PC-3 (cell line): ENCODE data around the gene FAM168A. TPM values are rescaled to one million over a fixed set of nuclear protein-coding genes. Genes with fewer than 3 reads are reported as not detected.

ENCODE experiments used
- ATAC-seq: fragments of 200-7000 bp; cut with Tn5 transposase; 2 replicates; pipeline ENCODE4 v1.9.1; 2020; ENCODE audit warnings: mild to moderate bottlenecking, moderate library complexity
- BruUV-seq: library from RNA; stranded (reverse); fragments of 400-500 nt; replicated peaks from 2 replicates; lab custom pipeline; 2021; lab: Mats Ljungman, UMichigan
- CTCF ChIA-PET: fragments of 300-600 bp; sonication (Branson Sonifier 250); formaldehyde crosslinking; loops from one replicate; lab custom pipeline; 2022; ENCODE audit warnings: antibody characterized with exemption; lab: Charles Lee
- POLR2A ChIA-PET: fragments of 300-600 bp; sonication (Branson Sonifier 250); formaldehyde crosslinking; loops from one replicate; lab custom pipeline; 2022; ENCODE audit warnings: antibody characterized with exemption; ENCODE audit not compliant: unreplicated experiment; lab: Charles Lee
- DNase-seq: peaks from one replicate; pipeline ENCODE4 v3.0.0-alpha.2; 2015
- H2AFZ ChIP-seq: fragments of 300-600 bp; sonication (generic); 2 replicates; pipeline ENCODE4 v1.6.0; 2016; ENCODE audit warnings: antibody characterized with exemption, low read length
- H3F3A ChIP-seq: fragments of 300-600 bp; sonication (generic); one replicate; pipeline ENCODE4 v1.6.0; 2017; ENCODE audit warnings: antibody characterized with exemption, low read length, control low read depth, mild to moderate bottlenecking; ENCODE audit not compliant: unreplicated experiment
- H3K27ac ChIP-seq: fragments of 300-600 bp; sonication (generic); 2 replicates; pipeline ENCODE4 v1.5.1; 2016; ENCODE audit warnings: mild to moderate bottlenecking, low read length
- H3K27me3 ChIP-seq: fragments of 300-600 bp; sonication (generic); 2 replicates; pipeline ENCODE4 v1.6.1; 2016; ENCODE audit warnings: low read length, mixed read lengths
- H3K36me3 ChIP-seq: fragments of 300-600 bp; sonication (generic); 2 replicates; pipeline ENCODE4 v1.6.1; 2016; ENCODE audit warnings: low read depth, mixed run types, low read length, mixed read lengths
- H3K4me1 ChIP-seq: fragments of 300-600 bp; sonication (generic); 2 replicates; pipeline ENCODE4 v1.5.1; 2016; ENCODE audit warnings: low read length; ENCODE audit not compliant: insufficient read depth
- H3K4me2 ChIP-seq: fragments of 300-600 bp; sonication (generic); 2 replicates; pipeline ENCODE4 v1.6.0; 2016; ENCODE audit warnings: low read length
- H3K4me3 ChIP-seq: fragments of 300-600 bp; sonication (generic); 2 replicates; pipeline ENCODE4 v1.5.1; 2016; ENCODE audit warnings: mild to moderate bottlenecking, low read length, mixed read lengths
- H3K79me2 ChIP-seq: fragments of 300-600 bp; sonication (generic); 2 replicates; pipeline ENCODE4 v1.6.1; 2017; ENCODE audit warnings: low read length, mixed read lengths
- H3K9ac ChIP-seq: fragments of 300-600 bp; sonication (generic); 2 replicates; pipeline ENCODE4 v1.6.0; 2016; ENCODE audit warnings: mild to moderate bottlenecking, low read length
- H3K9me2 ChIP-seq: fragments of 300-600 bp; sonication (generic); replicated peaks from 2 replicates; pipeline ENCODE4 v1.6.1; 2016; ENCODE audit warnings: mixed run types, low read length, mixed read lengths
- H3K9me3 ChIP-seq: fragments of 300-600 bp; sonication (generic); 2 replicates; pipeline ENCODE4 v1.6.1; 2016; ENCODE audit warnings: low read length, mixed read lengths
- H4K20me1 ChIP-seq: fragments of 300-600 bp; sonication (generic); 2 replicates; pipeline ENCODE4 v1.6.1; 2016; ENCODE audit warnings: low read length, mixed read lengths
- CTCF ChIP-seq: fragments of 300-600 bp; sonication (generic); conservative IDR thresholded peaks from 2 replicates; pipeline ENCODE4 v1.5.1; 2017; ENCODE audit warnings: antibody characterized with exemption, low read depth, mild to moderate bottlenecking, low read length
- EZH2 ChIP-seq: fragments of 300-600 bp; sonication (generic); IDR thresholded peaks from one replicate; pipeline ENCODE4 v1.6.1; 2017; ENCODE audit warnings: antibody characterized with exemption, mild to moderate bottlenecking, low read length; ENCODE audit not compliant: unreplicated experiment
- EZH2phosphoT487 ChIP-seq: fragments of 300-600 bp; sonication (generic); IDR thresholded peaks from 2 replicates; pipeline ENCODE4 v1.6.1; 2018; ENCODE audit warnings: mild to moderate bottlenecking, antibody characterized with exemption, low read length, borderline replicate concordance
- intact Hi-C: fragments of 100-400 bp; cut with micrococcal nuclease; formaldehyde crosslinking; loops from 2 replicates; pipeline ENCODE4 v1.9.0; 2023
- total RNA-seq: library from RNA; depleted of rRNA; stranded (reverse); fragments of >200 nt; gene quantifications from 2 replicates; pipeline ENCODE4 v1.2.3, GENCODE V29; 2014

Gene FAM168A
- total RNA-seq, 1 experiment from 2014 or later: 24.5 TPM

- no peak overlapping the region for H3K9ac ChIP-seq
- no peak overlapping the region for H3K27ac ChIP-seq
- no peaks in the 10 kb centered on the region for H3K4me1 ChIP-seq
- ChIA-PET CTCF (no interaction called here), POLR2A (no interaction called here)
- H2AFZ ChIP-seq: no peak overlapping the region
- no peak overlapping the region for H3K4me2 ChIP-seq
- H3K36me3 ChIP-seq: no peaks in the 10 kb centered on the region
- no peak for DNase-seq
- H3K4me3 ChIP-seq: no peak overlapping the region
- TF ChIP-seq CTCF (no peak), EZH2phosphoT487 (no peak), EZH2 (no peak)
- no peaks in the 10 kb centered on the region for H3K79me2 ChIP-seq
- no peaks in the 10 kb centered on the region for H4K20me1 ChIP-seq
- no peaks in the 10 kb centered on the region for H3F3A ChIP-seq
- H3K27me3 ChIP-seq: no peaks in the 10 kb centered on the region
- ATAC-seq: no peak
- intact Hi-C loops: no loop called here
- H3K9me3 ChIP-seq: no peaks in the 10 kb centered on the region
- no peaks in the 10 kb centered on the region for H3K9me2 ChIP-seq
- no TSS peak for BruUV-seq
Observed at GRCh38 chr11:73358071-73358470, 239.8 kb downstream of the FAM168A start.

GRCh38 chr11:73356979-73357860 is 240.7 kb downstream of the FAM168A start:
- H3K27me3 ChIP-seq: no peaks in the 10 kb centered on the region
- H3K36me3 ChIP-seq: no peaks in the 10 kb centered on the region
- POLR2A ChIA-PET: no interaction called here
- BruUV-seq: no TSS peak
- no peak overlapping the region for H3K9ac ChIP-seq
- H2AFZ ChIP-seq: no peak overlapping the region
- H3K9me3 ChIP-seq: no peaks in the 10 kb centered on the region
- no peaks in the 10 kb centered on the region for H4K20me1 ChIP-seq
- H3K4me3 ChIP-seq: no peak overlapping the region
- TF ChIP-seq EZH2phosphoT487 (no peak), CTCF (no peak), EZH2 (no peak)
- no peak overlapping the region for H3K27ac ChIP-seq
- no peaks in the 10 kb centered on the region for H3K4me1 ChIP-seq
- H3K4me2 ChIP-seq: no peak overlapping the region
- H3K9me2 ChIP-seq: no peaks in the 10 kb centered on the region
- H3K79me2 ChIP-seq: no peaks in the 10 kb centered on the region
- CTCF ChIA-PET: no interaction called here
- DNase-seq (no peak), ATAC-seq (no peak)
- intact Hi-C loops: no loop called here
- H3F3A ChIP-seq: no peaks in the 10 kb centered on the region

- Histone ChIP-seq H3K79me2 (no peaks in the 10 kb centered on the region), H3K9me2 (no peaks in the 10 kb centered on the region), H3K4me3 (no peak overlapping the region), H4K20me1 (no peaks in the 10 kb centered on the region), H3K9ac (no peak overlapping the region), H3K9me3 (no peaks in the 10 kb centered on the region), H3K36me3 (no peaks in the 10 kb centered on the region), H3K27ac (no peak overlapping the region), H3K4me2 (no peak overlapping the region), H3K27me3 (no peaks in the 10 kb centered on the region), H2AFZ (no peak overlapping the region), H3K4me1 (no peaks in the 10 kb centered on the region), H3F3A (no peaks in the 10 kb centered on the region)
- TF ChIP-seq EZH2phosphoT487: no peak
- TF ChIP-seq EZH2: no peak
- TF ChIP-seq CTCF: no peak
- no TSS peak for BruUV-seq
- ChIA-PET POLR2A (no interaction called here), CTCF (interaction anchor here (1.0 to 1.2 kb wide), 2 partner anchors 22 to 306 kb away, joined by 3 read pairs; partner anchors contain the start of gene RELT)
- DNase-seq: no peak
- no peak for ATAC-seq
- intact Hi-C loops: no loop called here
Observed at GRCh38 chr11:73355109-73355508, 242.8 kb downstream of the FAM168A start.
